ENCODE results near the gene GRIP1.

GRIP1 gene

DNA sequence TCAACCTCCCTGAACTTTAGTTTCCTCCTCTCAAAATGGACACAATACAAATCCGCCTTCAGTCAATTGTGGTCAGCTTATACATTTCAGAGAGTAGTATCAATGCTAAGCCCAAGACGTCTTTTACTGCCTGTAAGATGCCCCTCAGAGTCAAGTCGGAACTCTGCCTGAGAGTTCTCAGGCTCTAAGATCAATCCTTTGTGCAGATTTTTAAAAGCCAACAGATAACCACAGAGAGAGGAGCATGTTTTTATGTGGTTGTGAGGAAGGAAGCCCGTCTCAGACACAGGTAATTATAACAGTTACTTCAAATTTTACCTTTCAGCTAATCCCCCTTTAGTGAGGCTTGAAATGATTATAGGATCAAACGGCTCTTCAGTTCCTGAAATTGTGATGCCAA is 285.0 kb downstream of the GRIP1 start:
- no peak for TF ChIP-seq CTCF (IDR thresholded peaks at IDR 0.05)

GRCh38 chr12:66392266-66392915 is 286.5 kb downstream of the GRIP1 start:
- no peak for TF ChIP-seq CTCF (IDR thresholded peaks at IDR 0.05)

DNA sequence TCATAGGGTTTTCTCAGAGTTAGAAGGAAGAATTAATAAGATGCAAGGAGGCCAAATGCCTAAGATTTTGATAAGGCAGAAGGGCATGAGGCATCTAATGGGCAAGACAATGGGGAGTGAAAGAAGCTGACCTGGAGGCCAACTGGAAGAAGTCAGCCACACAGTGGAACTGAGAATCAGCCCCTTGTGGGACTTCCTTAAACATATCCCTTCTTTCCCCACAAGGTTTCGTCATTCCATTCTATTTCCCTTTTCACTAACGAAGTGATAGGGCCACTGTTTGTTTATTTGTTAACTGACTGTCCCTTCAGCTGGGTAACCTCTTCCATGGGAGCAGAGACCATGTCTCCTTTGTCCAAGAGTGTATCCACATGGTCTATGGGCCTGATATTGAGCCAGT is 290.4 kb downstream of the GRIP1 start:
- no peak for TF ChIP-seq CTCF (IDR thresholded peaks at IDR 0.05)

GRCh38 chr12:66387117-66387516 is 291.8 kb downstream of the GRIP1 start:
- no peak for TF ChIP-seq CTCF (IDR thresholded peaks at IDR 0.05)

GRCh38 chr12:66380769-66381535 is 297.9 kb downstream of the GRIP1 start:
- TF ChIP-seq CTCF (IDR thresholded peaks at IDR 0.05), result no peak

- TF ChIP-seq CTCF (IDR thresholded peaks at IDR 0.05), result no peak
Observed at GRCh38 chr12:66379616-66380015, 299.3 kb downstream of the GRIP1 start.

DNA sequence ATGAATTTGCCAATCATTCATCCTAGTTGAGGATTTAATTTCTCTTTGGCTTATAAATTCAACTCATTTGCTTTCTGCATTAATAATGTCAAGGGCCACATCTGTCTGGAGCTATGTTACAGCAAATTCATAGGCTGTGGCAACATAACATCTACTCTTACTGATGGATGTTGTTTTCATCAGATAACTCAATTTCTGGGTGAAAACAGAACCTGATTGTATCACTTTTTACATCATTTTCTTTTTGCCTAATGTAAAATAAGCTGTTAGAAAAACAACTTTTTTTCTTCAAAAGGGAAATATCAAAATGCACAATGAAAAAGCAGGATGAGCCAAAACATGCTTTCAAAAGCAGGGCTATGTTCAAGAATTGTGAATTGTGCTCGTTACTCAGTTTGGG is 303.3 kb downstream of the GRIP1 start:
- TF ChIP-seq CTCF (IDR thresholded peaks at IDR 0.05), result no peak

All from LNCAP (cell line).